ENCODE data around the gene MMP25.
"Not testable (repeated sequence)": the region's sequence is repeated elsewhere in the genome, so short reads cannot be mapped to it uniquely, and the experiment has no call there.

The MMP25 gene

GRCh38 chr16:3073448-3073847 lies 27.1 kb downstream of the MMP25 start:
- no peak for DNase-seq (ENCODE audit: low spot score)

- DNase-seq (ENCODE audit: low spot score): no peak
These were observed 28.6 kb downstream of the MMP25 start for GRCh38 chr16:3074860-3075522.

- DNase-seq (ENCODE audit: low spot score): no peak
These were observed 29.2 kb downstream of the MMP25 start for GRCh38 chr16:3075523-3075915.

GRCh38 chr16:3075946-3076345 lies 29.6 kb downstream of the MMP25 start:
- DNase-seq (ENCODE audit: low spot score): not testable (repeated sequence)

GRCh38 chr16:3076577-3076976 lies 30.2 kb downstream of the MMP25 start:
- no peak for DNase-seq (ENCODE audit: low spot score)

GRCh38 chr16:3080024-3080423 lies 33.7 kb downstream of the MMP25 start:
- DNase-seq (ENCODE audit: low spot score): no peak

GRCh38 chr16:3081957-3082356 lies 35.6 kb downstream of the MMP25 start:
- DNase-seq (ENCODE audit: low spot score): not testable (repeated sequence)

GRCh38 chr16:3083408-3083807 lies 37.0 kb downstream of the MMP25 start:
- DNase-seq (ENCODE audit: low spot score): not testable (repeated sequence)

- no peak for DNase-seq (ENCODE audit: low spot score)
These were observed 38.1 kb downstream of the MMP25 start for GRCh38 chr16:3084491-3084890.

GRCh38 chr16:3084969-3085670 lies 38.8 kb downstream of the MMP25 start:
- no peak for DNase-seq (ENCODE audit: low spot score)

- DNase-seq (ENCODE audit: low spot score): no peak
These were observed 39.7 kb downstream of the MMP25 start for GRCh38 chr16:3085868-3086595.

- DNase-seq (ENCODE audit: low spot score): no peak
These were observed 40.4 kb downstream of the MMP25 start for GRCh38 chr16:3086596-3087242.

- no peak for DNase-seq (ENCODE audit: low spot score)
These were observed 41.2 kb downstream of the MMP25 start for GRCh38 chr16:3087243-3088235.

GRCh38 chr16:3088450-3088849 lies 42.1 kb downstream of the MMP25 start:
- DNase-seq (ENCODE audit: low spot score): no peak

GRCh38 chr16:3088925-3089716 lies 42.8 kb downstream of the MMP25 start:
- no peak for DNase-seq (ENCODE audit: low spot score)

- no peak for DNase-seq (ENCODE audit: low spot score)
These were observed 43.6 kb downstream of the MMP25 start for GRCh38 chr16:3089717-3090592.

GRCh38 chr16:3091551-3091950 lies 45.2 kb downstream of the MMP25 start:
- DNase-seq (ENCODE audit: low spot score): no peak

- no peak for DNase-seq (ENCODE audit: low spot score)
These were observed 46.2 kb downstream of the MMP25 start for GRCh38 chr16:3092501-3092941.

- peak; percentile 69 for DNase-seq (ENCODE audit: low spot score)
These were observed 48.1 kb downstream of the MMP25 start for GRCh38 chr16:3094289-3095027.
